Progenitor cell of endocrine pancreas (in vitro differentiated cells): ENCODE measurements around the gene TUSC7. TPM values are rescaled to one million over a fixed set of nuclear protein-coding genes. Genes with fewer than 3 reads are reported as not detected.

Source experiments
- DNase-seq: peaks from one replicate; pipeline ENCODE4 v3.0.0; 2021; ENCODE audit warnings: low spot score; ENCODE audit not compliant: unreplicated experiment
- H3K27ac Mint-ChIP-seq: 2 replicates; pipeline ENCODE4 v1.8.0; 2021; ENCODE audit warnings: mild to moderate bottlenecking, moderate library complexity, mixed read lengths
- H3K27me3 Mint-ChIP-seq: 2 replicates; pipeline ENCODE4 v1.8.0; 2021; ENCODE audit warnings: mixed read lengths
- H3K36me3 Mint-ChIP-seq: 2 replicates; pipeline ENCODE4 v1.8.0; 2022; ENCODE audit warnings: mixed read lengths; ENCODE audit not compliant: insufficient read depth
- H3K4me1 Mint-ChIP-seq: 2 replicates; pipeline ENCODE4 v1.8.0; 2021; ENCODE audit warnings: low read depth, mixed read lengths
- H3K4me3 Mint-ChIP-seq: 2 replicates; pipeline ENCODE4 v1.8.0; 2021; ENCODE audit warnings: low read depth, mild to moderate bottlenecking, moderate library complexity, mixed read lengths
- H3K9me3 Mint-ChIP-seq: 2 replicates; pipeline ENCODE4 v1.8.0; 2021; ENCODE audit warnings: low read depth, mixed read lengths
- total RNA-seq: library from RNA; stranded (reverse); gene quantifications from 2 replicates; pipeline ENCODE4 v1.2.1, GENCODE V29; 2021
- TF ChIP-seq, protein P1 (sequence below): fragments of 200-600 bp; sonication (generic); IDR thresholded peaks from one replicate; pipeline ENCODE4 v1.5.0; 2021; ENCODE audit warnings: antibody characterized with exemption, mild to moderate bottlenecking; ENCODE audit not compliant: unreplicated experiment

The TUSC7 gene
- total RNA-seq, 1 donor from 2014 or later = not detected

DNA sequence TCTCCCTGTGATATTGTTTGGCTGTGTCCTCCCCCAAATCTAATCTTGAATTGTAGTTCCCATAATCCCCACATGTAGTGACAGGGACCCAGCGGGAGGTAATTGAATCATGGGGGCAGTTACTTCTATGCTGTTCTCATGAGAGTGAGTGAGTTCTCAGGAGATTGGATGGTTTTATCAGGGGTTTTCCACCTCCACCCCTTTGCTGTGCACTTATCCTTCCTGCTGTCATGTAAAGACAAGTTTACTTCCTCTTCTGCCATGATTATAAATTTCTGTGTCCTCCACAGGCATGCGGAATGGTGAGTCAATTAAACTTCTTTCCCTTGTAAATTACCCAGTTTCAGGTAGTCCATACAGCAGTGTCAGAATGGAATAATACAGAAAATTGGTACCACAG lies 24.7 kb downstream of the TUSC7 start:
- no peak overlapping the region for H3K27ac Mint-ChIP-seq
- DNase-seq = no peak
- TF ChIP-seq, protein P1, sequence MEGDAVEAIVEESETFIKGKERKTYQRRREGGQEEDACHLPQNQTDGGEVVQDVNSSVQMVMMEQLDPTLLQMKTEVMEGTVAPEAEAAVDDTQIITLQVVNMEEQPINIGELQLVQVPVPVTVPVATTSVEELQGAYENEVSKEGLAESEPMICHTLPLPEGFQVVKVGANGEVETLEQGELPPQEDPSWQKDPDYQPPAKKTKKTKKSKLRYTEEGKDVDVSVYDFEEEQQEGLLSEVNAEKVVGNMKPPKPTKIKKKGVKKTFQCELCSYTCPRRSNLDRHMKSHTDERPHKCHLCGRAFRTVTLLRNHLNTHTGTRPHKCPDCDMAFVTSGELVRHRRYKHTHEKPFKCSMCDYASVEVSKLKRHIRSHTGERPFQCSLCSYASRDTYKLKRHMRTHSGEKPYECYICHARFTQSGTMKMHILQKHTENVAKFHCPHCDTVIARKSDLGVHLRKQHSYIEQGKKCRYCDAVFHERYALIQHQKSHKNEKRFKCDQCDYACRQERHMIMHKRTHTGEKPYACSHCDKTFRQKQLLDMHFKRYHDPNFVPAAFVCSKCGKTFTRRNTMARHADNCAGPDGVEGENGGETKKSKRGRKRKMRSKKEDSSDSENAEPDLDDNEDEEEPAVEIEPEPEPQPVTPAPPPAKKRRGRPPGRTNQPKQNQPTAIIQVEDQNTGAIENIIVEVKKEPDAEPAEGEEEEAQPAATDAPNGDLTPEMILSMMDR = no peak
- no peaks in the 10 kb centered on the region for H3K4me1 Mint-ChIP-seq
- no peaks in the 10 kb centered on the region for H3K36me3 Mint-ChIP-seq
- H3K27me3 Mint-ChIP-seq = no peaks in the 10 kb centered on the region
- no peaks in the 10 kb centered on the region for H3K9me3 Mint-ChIP-seq
- H3K4me3 Mint-ChIP-seq = no peak overlapping the region

DNA sequence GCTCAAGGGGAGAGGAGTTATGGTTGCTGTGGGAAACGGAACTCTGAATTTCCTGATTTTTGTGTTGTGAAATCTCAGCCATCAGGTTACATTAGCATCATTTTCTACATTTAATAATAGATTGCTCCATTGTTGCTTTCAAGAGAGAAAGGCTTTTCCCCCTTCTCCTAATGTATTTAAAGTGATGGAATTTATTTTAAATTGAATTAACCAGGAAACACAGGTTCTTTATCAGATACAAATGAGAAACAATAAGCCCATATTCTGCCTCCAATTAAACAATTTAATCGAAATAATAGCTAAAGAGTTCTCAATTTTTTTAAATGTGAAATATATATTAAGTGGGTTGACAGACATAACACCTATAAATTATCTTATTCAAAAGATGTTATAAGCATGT lies 30.1 kb downstream of the TUSC7 start:
- no peak overlapping the region for H3K4me3 Mint-ChIP-seq
- no peak overlapping the region for H3K27ac Mint-ChIP-seq
- no peaks in the 10 kb centered on the region for H3K9me3 Mint-ChIP-seq
- H3K4me1 Mint-ChIP-seq = peaks cover 1% of the 10 kb centered on the region
- H3K27me3 Mint-ChIP-seq = no peaks in the 10 kb centered on the region
- TF ChIP-seq, protein P1 = no peak
- H3K36me3 Mint-ChIP-seq = no peaks in the 10 kb centered on the region
- DNase-seq = no peak

DNA sequence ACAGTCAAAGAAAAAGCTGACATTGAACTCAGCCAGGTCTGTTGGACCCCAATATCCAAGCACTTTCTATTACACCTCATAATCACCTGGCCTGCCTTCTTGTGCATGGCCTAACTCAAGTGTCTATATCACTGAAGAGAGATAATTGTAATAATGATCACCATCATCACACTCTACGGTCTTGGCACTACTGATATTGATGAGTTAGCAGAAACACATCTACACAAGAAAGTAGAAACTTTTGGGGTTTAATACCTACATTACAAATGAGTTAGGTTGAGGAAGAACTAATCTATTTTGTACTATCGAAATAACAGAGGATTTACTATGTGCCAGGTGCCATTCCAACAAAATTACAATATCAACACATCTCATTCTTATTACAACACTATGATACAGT lies 30.7 kb downstream of the TUSC7 start:
- Mint-ChIP-seq H3K4me3 (no peak overlapping the region), H3K27ac (no peak overlapping the region), H3K36me3 (no peaks in the 10 kb centered on the region), H3K9me3 (no peaks in the 10 kb centered on the region), H3K27me3 (no peaks in the 10 kb centered on the region), H3K4me1 (peaks cover 1% of the 10 kb centered on the region)
- no peak for DNase-seq
- TF ChIP-seq, protein P1 = no peak

DNA sequence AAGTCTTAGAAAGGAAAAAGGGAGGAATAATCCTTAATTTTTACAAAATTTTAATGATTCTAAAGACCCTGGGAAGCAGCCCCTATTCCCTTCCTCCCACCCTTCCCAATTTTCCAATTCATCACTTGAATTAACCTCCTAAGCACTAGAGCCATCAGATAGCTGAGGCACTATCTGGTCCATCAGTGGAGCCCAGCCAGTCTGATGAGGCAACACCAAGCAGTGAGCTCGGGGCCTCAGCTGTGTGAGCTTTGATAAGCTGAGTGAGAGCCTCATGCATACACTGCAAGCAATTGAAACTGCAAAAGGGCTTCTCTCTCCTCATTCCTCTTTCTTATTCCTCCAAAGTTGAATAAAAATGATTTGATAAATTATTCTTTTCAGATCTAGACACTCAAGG lies 31.9 kb downstream of the TUSC7 start:
- H3K4me3 Mint-ChIP-seq = no peak overlapping the region

DNA sequence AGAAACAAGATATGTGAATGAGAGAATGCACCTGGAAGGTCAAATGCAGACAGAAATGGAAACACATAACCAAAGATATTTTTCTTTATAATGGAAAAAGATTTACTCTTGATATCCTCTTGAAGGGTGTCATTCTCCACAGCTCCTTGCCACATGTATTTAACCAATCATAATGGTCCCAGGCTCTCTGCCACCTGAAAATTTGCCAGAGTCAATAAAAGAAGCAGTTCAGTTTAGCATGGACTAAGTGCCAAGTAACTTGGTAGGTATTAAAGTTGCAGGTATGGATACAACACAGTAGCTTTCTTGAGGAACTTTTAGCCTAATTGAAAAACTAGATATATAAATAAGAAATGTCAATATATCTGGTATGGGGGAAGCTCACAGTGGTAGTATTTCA lies 33.5 kb downstream of the TUSC7 start:
- Mint-ChIP-seq H3K9me3 (peaks cover 5% of the 10 kb centered on the region), H3K27me3 (no peaks in the 10 kb centered on the region), H3K27ac (no peak overlapping the region), H3K4me3 (no peak overlapping the region), H3K36me3 (no peaks in the 10 kb centered on the region), H3K4me1 (peaks cover 1% of the 10 kb centered on the region)
- TF ChIP-seq, protein P1 = no peak
- DNase-seq = no peak

More for the DNA sequence above, 31.9 kb downstream of the TUSC7 start:
- no peak overlapping the region for H3K27ac Mint-ChIP-seq
- DNase-seq = no peak
- no peaks in the 10 kb centered on the region for H3K9me3 Mint-ChIP-seq
- no peaks in the 10 kb centered on the region for H3K36me3 Mint-ChIP-seq
- peaks cover 1% of the 10 kb centered on the region for H3K4me1 Mint-ChIP-seq
- H3K27me3 Mint-ChIP-seq = no peaks in the 10 kb centered on the region
- TF ChIP-seq, protein P1 = no peak
